Stimulated activated CD8-positive, alpha-beta memory T cell treated with anti-CD3 and anti-CD28 coated beads, Interleukin-7, amount 100 ng/mL, for 48 hours (primary cell): ENCODE results near the gene PPP1R15B.

Experiments
- DNase-seq, 2 donors: peaks; one replicate each; pipeline ENCODE4 v3.0.0-alpha.2; 2020; ENCODE audit warnings: low read depth in 1 of 2; ENCODE audit errors: extremely low read depth in 1 of 2

The PPP1R15B gene

DNA sequence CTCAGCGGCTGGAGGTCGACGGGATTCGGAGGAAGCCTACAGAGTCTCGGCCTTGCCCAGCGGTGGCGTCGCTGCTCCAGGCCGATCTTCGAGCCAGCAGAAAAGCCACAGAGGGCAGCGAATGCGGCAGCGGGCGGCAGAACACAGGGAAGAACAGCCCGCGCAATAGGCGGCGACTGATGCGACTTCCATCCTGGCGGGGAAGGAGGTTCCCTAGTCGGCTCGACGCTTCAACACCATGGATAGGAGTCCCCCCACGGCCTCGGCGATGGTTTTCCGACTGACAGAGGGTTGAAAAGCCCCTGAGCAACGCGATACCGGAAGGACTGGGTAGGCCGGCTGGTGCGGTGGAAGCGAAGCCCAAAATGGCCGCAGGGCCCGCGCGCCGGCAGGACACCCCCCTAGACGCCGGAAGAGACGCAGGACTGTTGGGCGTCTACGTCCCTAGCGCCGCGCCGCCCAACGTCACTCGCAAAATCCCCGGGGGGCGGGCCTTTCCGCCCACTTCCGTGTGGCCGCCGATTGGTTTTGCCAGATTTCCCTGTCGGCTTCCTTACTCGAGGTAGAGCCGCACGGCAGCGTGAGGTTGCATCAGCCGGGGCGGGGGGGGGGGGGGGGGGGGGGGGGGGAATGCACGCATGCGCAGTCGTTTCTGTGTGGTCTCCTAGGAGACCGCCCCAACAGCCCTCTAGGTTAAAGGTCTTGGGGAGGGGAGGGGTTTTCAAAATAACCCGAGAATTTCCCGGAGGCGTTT, at the start of gene PPP1R15B:
PPP1R15B (minus strand) TSS at position 367 of the 754 bp plus-strand sequence. CDS start 406 bp downstream, outside the sequence.
- DNase-seq, result peak; percentile 91 to 95

DNA sequence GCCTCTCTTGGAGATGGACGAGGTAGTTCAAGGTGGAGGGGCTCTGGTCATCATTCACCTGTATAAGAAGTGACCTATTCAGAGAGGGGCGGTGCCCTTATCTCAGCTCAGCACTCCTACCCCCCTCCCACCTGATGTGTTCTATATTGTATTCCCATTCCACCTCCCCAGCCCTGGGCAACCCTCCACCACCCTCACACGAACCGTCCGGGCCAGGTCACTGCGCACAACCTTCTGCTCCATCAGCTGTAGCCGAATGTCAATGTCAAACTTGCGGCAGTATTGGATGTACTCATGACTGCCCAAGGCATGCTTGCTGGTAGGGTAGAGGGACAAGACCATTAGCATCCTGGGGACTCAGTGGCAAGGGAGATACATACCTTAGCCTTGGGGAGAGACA, 48.7 kb upstream of the PPP1R15B start:
- no peak for DNase-seq

DNA sequence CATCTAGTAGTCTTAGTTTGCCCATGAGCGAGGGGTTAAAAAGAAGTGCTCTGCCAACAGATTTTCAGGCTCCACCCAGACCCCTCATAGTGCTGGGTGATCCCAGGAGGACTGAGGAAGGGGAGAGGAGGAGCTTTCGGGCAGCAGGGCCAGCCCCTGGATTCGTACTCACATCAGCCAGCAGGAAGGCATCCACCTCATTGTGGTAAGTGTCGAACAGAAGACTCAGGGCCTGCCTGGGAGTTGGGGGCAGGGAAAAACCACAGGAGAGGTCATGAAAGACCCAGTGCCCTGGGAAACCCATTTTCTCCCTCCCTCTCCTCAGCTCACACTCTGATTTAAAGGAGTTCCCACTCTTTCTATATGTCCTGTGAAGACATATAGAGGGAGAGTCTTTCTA, 48.1 kb upstream of the PPP1R15B start:
- no peak for DNase-seq

DNA sequence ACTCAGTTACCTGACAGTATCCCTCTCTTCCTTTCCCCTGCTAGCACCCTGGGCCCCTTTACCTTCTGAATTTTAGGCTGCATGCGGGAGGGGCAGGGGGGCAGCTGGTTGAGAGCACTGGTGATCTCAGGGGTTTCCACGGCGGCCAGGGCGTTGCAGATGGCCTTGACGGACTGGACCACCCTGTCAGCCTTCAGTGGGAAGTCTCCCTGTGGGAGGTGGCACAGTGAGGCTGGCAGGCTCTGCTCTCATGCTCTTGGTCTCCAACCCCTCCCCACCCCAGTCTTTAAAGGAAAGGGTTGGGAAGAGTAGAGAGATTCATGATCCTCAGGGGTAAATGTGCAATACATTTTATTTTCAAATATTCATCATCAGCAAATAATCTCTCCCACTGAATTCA, 46.0 kb upstream of the PPP1R15B start:
- DNase-seq, result no peak

DNA sequence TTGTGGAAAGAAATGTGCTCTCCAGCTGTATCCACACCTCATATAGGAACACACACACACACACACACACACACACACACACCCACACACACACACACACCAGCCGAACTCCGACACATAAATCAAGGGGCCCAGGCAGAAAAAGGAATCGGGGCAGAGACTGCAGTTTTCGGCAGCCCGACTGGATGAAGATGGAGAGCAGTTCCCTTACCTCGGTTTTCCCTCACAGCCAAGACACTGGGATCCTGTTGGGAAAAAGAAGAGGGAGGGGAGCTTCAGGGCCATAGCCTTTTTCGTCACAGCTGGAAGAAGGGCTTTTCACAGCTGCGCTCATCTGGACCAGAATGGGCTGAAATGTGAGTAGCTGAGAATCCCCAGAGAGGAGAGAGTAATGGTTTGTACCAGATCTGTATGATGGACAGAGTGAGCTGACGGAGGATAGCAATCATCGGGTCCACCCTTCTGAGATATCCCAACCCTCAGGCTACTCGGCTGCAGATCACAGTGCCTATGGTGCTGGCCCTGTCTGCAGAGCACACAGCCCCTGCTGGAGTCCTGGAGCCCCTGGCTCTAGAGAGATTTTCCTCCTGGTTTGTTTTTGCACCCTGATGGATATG, 45.3 kb upstream of the PPP1R15B start:
- no peak for DNase-seq

DNA sequence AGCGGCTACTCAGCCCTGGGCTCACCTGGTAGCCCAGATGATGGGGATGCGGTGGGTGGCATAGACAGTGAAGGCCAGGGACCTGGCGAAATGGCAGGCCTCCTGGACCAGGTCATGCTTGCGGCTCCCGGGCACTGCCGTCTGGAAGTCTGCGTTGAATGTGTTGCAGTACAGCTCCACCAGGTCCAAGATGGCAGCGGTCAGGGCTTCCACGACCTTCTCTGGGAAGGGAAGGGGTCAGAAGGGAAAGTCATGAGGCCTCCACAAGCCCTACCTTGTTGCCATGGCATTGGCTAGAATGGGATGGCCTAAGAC, 44.2 kb upstream of the PPP1R15B start:
- DNase-seq, result no peak

DNA sequence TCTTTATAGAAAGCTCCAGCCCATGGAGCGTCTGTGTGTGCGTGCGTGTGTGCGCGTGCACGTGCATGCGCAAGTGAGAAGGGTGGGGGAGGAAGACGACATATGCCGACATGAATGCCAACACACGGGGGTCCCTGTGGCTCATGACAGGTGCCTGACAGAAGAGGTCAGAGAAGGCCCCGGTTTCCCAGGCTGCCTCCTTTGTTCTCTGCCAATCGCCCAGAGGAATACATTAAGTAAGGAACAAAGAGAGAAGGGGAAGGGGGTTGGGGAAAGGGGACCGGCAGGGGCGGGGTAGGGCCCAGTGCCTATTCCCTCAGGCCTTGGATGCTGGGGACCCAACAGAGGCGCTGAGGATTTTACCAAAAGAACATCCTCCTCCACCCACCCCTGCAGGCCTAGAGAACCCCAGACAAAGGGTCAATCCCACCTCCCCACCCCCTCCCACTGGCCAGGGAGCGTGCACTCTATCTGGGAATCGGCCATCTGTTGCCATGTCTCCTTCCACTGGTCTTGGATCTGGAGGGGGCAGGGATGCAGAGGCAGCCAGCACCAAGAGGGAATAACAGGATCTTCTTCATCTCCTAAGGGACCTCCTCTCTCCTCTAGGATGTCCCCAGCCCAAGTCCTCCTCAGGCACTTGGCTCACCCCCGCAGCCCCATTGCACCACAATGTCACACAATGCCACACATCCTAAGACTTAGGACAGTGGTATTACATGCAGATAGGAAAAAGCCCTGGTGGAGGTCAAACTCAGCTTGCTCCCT, 43.6 kb upstream of the PPP1R15B start:
- no peak for DNase-seq

DNA sequence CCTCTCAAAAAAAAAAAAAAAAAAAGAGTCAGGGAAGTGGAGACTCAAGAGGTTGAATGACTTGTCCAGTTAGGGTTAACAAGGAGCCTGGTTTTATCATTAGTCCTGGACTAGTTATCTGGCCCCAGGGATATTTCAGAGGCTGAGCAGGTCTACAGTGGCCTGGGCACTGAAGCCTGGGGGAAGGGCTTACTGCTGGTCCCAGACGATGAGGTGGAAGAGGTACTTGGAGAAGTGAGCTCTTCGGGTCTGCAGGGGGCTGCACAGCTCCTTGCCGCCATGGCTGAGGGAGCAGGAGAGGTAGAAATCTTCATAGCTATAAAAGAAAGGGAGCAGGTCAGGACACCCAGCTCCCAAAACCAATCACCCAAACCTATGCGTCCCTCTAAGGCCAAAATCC, 42.9 kb upstream of the PPP1R15B start:
- no peak for DNase-seq

DNA sequence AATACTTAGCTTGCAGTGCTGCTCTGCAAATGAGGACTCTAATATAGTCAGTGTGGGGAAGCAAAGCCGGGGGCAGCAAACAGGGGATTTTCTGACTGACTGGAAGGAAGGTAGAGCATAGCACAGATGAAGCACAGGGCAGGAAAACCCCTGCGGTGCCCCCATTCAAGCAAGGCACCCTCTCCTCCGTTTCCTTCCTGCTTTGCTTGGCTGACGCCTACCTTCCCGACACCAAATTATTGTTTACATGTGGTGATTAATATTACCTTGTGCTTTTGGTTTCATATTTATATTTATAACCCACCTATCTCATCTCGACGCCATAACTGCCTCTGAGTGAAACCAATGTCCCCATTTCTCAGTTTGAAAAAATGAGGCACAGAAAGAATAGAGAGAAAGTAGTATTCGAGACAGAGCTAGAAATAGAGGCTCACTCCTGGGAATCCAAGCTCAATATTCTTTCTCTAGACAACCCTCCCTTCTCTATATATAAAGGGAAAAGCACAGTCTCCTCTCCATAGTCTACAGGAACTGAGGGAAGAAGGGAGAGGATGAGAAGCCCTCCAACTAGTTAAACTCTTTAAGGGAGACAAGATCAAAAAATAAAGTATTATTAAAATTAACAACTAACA, 41.6 kb upstream of the PPP1R15B start:
- peak; percentile 43 to 62 for DNase-seq

DNA sequence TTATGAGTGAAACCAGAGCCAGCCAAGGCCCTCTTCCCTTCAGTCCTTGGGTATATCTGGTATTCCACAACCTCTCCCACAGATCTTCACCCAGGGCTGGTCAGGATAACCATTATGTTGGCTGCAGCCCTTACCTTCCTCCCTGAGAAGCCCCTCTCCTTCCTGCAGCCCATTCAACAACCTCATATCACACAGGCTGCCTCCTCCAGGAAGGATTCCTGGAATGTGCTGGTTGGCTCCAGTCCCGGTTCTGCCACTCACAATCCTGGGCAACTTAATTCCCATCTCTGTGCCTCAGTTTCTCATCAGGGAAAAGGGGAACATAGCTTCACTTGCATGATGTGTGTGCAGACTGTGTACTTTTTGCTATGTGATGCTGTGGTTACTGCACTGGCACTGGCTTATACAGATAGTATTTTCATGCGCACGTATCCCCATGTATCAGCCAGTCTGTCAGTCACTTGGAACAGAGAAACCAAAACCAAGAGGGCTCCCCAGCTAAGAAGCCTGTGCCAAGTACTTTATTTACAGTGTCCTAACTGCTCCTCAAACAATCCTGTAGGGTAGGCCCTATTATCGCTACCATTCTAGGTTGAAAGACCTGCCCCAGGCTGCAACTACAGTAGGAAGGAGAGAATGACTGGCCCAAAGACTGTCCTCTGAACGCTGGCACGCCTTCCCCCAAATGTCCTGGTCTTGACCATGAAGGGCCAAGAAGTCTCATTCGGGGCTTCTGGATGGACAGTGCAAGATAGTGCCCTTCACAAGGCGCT, 39.9 kb upstream of the PPP1R15B start:
- DNase-seq, result no peak

DNA sequence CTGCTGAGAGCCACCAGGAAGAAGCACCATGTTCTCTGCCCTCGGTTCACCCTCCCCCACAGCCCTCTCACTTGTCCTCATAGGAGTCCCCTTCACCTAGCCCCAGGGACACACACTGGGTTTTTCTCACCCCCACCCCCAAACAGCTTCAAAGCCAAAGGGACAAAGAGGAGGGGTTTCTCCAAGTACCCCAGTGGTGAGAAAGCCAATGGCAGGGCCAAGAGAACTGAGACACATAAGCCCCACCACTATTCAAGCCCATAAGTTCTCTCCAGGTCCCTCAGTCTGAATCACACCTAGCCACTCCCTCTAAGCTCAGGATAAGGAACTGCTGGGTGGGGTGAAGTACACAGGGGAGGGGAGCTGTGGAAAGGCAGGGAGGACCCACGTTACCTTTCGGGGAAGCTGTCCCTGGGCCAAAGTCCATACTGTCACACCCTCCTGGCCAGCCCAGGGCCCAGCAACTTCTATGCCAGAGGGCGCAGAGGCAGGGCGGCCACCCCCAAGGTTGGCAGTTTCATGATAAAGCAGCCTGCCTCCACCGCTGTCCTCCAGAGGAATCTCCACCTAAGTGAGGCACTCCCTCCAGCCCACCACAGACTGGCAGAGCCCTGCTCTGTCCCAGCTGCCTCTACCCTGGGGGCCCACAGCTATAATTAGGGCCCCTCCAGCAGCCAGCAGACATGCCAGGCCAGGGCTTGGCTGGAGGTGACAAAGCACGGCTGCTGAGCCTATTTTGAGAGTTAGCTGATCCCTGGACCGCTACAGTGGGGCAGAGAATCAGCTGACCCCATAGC, 39.0 kb upstream of the PPP1R15B start:
- no peak for DNase-seq

DNA sequence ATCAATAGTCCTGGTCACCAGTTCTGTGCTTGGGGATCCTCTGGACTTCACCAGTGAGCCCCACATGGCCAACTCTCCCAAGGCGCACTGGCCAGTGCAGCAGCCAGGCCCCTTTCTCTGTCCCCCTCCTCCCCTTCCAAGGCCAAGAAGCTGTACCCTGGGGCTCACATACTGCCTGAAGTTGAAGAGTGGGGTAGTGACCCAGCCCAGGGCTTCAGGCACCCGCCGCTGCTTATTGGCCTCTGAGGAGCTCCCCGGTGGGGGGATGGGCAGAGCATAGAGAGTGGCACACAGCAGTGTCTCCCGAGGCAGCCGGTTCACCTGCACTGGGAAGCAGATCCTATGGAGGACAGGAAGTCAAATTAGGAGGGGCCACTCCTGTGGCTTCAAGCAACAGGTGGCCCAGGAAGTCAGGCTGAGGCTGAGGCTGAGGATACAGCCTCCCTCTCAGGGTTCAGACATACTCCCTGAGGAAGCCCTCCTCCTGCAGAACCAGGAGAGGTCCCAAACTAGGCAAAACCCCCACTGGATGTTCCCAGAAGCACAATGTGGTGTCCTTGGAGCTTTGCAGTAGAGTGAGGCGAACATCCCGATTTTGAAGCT, 38.2 kb upstream of the PPP1R15B start:
- DNase-seq, result no peak

DNA sequence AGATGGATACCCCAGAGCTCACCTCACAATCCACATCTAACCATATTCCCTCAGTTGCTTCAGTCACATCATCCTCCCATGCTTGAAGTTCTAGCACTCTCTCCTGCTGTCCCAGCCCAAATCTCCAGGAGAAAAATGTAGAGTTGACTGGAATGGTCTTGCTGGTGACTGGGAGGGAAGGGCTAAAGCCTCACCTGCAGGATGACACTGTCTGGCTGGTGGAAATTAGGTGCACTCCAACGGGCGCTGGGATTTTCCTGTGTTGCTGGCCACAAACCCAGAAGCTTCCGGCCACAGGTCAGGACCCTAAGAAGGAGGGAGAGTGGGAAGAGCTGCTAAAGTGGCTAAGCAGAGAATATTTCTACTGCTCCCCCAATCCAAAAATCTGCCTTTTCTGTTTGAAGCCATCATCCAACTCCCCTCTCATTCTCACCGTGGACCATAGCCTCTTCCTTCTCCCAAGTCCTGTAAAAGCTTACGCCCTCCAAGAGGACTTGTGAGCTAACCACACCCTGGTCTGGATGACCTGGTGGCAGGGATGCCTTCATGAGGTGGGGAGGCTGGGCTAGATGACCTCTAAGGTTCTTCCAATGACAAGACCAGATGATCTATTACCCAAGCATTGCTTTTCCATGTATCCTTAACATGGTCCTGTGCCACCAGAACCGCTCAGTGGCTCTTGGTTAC, 37.5 kb upstream of the PPP1R15B start:
- DNase-seq, result no peak

DNA sequence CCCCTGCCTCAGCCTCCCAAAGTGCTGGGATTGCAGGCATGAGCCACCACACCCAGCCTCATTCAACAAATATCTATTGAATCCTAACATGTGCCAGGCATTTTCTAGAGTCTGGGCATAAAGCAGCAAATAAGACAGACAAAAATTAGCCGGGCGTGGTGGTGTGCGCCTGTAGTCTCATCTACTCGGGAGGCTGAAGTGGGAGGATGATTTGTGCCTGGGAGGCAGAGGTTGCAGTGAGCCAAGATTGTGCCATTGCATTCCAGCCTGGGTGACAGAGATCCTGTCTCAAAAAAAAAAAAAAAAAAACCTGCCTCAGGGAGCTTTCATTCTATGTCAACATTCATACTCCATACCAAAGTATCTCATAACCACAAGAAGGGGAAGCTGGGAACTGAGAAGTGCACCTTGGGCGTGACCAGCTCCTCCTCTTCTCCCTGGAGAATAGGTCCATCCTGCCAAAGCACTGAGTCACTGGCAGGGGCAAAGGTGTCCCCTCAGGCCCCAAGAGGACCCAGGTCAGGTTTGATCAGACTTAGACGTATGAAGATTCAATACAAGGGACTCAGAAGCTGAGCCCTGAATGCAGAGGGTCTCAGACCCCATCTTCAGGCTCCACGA, 36.8 kb upstream of the PPP1R15B start:
- no peak for DNase-seq

DNA sequence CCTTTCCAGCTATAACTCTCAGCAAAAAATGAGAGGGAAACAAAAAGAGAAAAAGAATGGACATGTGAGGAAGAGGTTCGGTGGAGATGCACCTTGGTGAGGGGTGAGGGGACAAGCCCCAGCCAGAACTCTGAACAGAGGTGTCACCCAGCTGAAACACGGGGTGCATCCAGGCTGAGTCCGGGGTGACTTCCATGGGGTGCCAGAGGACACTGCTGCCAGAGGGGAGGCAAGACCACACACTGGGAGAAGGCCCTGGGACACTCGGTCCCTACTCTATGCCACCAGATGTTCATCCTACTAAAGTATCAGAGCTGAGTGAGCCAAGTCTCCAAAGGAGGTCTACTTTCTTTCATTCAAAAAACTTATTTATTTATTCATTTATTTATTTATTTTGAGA, 36.1 kb upstream of the PPP1R15B start:
- DNase-seq, result no peak

DNA sequence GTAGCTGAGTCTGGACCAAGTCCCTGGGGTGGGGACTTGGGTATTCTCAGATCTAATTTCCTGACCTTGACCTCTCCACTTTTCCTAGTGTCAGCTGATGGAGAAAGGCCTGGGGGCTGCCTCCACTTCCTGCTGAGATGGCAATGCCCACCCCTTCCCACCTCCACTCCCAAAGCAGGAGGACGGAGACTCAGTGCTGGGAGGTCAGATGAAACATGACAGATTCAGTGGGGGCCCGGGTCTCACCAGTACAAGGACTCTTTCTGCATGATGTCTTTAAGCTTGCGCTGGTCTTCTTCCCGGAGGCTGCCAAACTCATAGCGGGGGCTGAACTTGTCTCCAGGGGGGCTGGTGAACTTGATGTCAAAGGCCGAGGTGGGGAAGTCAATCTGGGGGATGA, 35.6 kb upstream of the PPP1R15B start:
- no peak for DNase-seq

DNA sequence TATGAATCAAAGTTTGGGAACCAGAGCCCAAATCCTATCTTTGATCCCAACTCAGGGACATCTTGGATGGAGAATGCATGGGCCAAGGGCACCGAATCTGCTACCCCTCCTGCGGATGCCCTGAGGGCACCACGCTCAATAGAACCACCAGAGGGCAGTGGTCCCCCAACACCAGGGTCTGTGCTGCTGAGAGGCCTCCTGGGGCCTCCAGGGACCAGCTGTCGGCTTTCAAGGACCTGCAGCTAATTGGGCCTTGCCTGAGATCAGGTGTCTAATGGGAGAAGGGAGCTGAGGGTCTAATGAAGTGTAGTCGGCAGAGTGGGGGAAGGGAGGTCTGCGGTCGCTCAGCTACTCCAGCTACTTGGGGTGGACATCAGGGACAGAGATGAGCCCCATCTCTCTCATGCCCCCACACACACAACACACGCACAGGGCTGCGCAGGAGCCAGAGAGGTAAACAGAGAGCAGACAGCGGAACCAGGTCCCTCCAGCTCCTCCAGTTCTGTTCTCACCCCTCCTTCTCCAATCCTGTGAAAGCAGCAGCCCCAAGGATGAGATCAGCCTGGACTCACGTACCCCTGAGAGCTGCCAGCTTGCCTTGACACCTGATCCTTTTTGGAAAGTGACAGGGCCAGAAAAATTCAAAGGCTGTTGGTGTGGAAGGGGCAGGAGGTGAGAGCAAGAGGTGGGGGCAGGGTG, 34.9 kb upstream of the PPP1R15B start:
- peak; percentile 39 to 54 for DNase-seq

DNA sequence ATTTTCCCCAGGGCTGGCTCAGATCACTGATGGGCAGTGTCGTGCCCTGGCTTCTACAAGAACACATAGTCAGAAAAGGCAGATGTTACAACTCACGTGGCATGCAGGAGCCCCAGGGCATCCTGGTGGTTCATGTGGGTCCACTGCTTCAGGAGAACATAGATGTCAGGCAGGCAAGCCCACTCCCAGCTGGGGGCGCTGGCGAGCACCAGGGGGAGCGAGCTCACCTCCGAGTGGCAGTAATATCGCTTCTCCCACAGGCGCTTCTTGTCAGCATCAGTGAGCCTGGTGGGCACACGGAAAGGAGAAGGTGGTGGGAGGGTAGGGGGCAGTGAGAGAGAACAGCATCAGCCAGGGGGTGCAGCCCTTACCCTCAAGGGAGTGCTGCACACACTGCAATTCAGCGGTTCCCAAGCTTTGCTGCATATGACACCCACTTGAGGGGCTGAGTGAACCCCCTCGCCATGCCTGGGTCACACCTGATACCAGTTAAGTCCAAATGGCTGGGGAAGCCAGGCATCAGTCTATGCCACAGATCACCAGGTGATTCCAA, 34.3 kb upstream of the PPP1R15B start:
- peak; percentile 17 to 43 for DNase-seq
